Renal cortical epithelial cell (primary cell): ENCODE data around the gene CROCC. TPM values are rescaled to one million over a fixed set of nuclear protein-coding genes. Genes with fewer than 3 reads are reported as not detected.
"Not testable (repeated sequence)": the region's sequence is repeated elsewhere in the genome, so short reads cannot be mapped to it uniquely, and the experiment has no call there.

Source experiments
- DNase-seq: peaks from one replicate; pipeline ENCODE4 v3.0.0-alpha.2; 2011; ENCODE audit warnings: low read depth
- total RNA-seq: library from RNA; depleted of rRNA; stranded (reverse); fragments of >200 nt; gene quantifications from 2 replicates; pipeline ENCODE4 v1.2.3, GENCODE V29; 2014

The CROCC gene
- total RNA-seq, 1 donor from 2014 or later: 15.4 TPM

DNA sequence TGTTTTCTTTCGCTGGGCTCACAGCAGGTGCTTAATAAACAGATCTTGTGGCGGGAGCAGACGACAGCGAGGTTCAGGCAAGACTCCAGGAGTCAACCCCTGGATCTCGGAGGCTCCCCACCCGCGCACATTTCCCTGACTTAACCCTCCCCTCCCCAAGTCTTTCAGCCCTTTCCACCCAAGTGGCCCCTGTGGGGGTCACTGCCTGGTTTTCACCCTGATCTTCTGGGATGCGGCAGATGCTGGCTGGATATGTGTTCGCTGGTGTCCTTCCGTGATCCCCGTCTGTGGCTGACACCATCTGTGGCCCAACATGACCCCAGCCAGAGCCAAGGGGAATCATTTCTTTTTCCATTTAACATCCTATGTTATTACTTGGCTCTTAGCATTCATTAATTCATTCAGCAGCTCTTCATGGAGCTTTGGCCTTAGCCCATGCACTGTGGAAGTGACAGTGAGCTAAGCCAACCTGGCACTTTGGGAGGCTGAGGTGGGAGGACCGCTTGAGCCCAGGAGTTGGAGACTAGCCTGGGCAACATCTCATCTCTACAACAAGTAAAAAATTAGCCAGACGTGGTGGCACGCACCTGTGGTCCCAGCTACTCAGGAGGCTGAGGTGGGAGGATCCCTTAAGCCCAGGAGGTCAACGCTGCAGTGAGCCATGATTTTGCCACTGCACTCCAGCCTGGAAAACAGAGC is 6.7 kb upstream of the CROCC start:
- DNase-seq: not testable (repeated sequence)

- no peak for DNase-seq
These were observed 6.1 kb upstream of the CROCC start for GRCh38 chr1:16915627-16915973.

GRCh38 chr1:16916036-16916880 is 5.5 kb upstream of the CROCC start:
- DNase-seq: not testable (repeated sequence)

- DNase-seq: no peak
These were observed 3.4 kb upstream of the CROCC start for GRCh38 chr1:16918371-16918770.

DNA sequence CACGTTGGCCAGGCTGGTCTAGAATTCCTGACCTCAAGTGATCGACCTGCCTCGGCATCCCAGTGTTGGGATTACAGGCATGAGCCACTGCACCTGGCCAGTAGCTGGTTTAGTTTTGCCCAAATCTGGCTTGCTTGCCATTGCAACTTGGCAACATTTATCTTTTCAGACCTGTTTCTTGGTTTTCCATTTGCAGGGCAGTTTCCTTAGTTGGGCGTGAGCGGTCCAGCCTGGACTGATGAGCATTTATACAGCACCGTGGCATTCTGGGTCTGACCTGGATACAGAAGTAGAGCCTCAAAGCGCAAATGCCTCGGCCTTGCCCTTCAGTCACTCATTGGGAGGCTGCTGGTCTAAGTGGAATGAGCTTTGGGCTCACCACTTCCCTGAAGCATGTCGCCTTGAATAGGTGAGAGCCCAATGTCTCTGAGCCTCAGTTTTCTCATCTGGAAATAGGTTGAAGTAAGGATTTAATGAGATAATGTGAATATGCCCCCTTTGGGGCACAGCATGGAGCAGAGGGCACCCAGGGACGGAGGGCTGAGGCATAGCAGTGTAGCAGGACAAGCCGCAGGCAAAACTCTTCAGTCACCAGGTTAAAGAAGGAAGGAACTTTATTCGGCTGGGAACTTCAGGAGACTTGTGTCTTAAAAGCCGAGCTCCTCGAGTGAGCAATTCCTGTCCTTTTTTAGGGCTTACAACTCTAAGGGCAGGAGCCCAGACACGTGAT is 2.6 kb upstream of the CROCC start:
- DNase-seq: not testable (repeated sequence)

GRCh38 chr1:16920951-16921350 is 780 bp upstream of the CROCC start:
- DNase-seq: no peak

- no peak for DNase-seq
These were observed 735 bp downstream of the CROCC start for GRCh38 chr1:16922466-16922865.

GRCh38 chr1:16922885-16923431 is 1.2 kb downstream of the CROCC start:
- DNase-seq: no peak

- no peak for DNase-seq
These were observed 2.6 kb downstream of the CROCC start for GRCh38 chr1:16924216-16924918.

GRCh38 chr1:16924919-16925477 is 3.3 kb downstream of the CROCC start:
- DNase-seq: no peak

DNA sequence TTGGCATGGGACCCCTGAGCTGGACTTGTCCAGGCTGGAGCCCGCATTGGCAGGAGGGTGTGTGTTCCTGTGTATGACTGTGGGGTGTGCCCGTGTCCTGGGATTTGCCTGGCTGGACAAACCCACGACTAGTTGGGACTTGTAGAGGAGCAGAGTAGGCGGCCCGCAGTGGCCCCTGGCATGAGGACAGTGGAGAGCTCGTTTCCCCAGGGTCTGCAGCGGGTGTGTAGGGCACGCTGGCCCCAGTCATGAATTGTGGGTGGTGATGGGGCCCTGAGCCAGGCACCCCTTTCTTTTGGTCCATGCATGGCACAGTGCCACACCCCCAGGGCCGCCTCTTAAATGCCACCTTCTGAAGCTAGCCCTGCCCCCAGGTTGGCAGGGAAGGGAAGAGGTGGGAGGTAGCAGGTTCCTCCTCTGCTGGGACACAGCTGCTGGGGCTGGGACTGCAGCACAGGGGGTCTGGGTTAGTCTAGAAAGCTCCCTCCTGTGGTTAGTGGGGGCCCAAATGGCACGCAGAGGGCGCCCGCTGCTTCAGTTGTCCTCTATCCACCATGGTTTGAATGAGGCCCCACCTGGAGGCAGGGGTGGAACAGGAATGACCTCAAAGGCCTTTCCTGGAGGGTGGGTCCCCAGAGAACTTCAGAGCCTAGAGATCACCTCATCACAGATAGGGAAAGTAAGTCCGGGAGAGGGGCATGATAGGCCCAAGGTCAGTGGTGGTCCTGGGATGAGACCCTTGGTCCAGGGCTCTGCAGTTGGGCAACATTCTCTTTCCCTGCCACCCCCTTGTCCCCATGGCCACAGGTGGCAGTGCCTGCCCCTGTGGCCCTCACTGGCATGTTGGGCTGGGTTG is 4.1 kb downstream of the CROCC start:
- DNase-seq: no peak

DNA sequence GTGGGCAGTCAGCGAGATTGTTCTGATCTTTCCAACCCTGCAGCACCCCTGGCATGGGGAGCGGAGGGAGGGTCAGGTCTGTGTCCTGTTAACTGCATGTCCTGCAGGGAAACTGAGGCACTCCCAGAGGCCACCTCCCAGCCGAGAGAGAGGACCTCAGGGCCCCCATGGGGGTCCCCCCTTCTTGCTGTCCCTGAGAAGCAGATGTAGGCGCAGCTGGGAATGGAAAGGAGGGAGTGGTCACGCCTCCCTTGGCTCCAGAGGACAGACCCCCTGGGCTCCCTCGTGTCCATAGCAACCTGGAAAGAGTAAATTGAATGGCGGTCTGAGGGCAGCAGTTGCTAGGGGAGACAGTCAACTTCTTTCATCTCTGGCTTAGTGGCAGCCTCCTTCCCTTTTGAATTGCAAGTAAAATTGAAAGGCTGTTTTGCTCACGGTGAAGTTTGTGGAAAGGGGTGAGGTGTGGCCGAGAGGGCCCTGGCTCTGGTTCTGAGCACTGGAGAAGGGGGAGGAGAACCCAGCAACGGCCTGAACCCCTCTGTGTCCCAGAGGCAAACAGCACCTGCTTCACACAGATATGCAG is 4.9 kb downstream of the CROCC start:
- no peak for DNase-seq

GRCh38 chr1:16927256-16927655 is 5.5 kb downstream of the CROCC start:
- DNase-seq: no peak

- DNase-seq: no peak
These were observed 6.2 kb downstream of the CROCC start for GRCh38 chr1:16927711-16928485.

- not testable (repeated sequence) for DNase-seq
These were observed 7.7 kb downstream of the CROCC start for GRCh38 chr1:16929146-16930041.

DNA sequence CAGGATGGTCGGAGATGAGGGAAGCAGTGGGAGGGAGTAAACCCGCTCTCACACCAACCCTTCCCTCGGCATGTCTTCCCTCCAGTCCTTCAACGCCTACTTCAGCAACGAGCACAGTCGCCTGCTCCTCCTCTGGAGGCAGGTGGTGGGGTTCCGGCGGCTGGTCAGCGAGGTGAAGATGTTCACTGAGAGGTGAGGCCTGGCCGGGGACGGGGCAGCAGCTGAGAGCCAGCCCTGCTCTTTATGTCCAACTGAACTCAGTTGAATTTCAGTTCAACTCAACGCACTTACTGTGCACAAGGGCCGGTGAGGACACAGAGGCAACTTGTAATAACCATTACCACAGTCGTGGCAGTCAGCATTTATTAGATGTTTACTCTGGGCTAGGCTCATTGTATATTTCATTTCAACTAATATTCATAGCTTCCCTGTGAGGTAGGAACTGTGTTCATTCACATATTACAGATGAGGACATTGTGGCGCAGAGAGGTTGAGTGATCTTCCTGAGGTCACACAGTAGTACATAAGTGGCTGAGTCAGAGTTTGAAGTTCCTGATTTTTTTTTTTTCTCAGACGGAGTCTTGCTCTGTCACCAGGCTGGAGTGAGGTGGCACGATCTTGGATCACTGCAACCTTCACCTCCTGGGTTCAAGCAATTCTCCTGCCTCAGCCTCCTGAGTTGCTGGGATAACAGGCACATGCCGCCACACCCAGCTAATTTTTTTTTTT is 9.6 kb downstream of the CROCC start:
- not testable (repeated sequence) for DNase-seq

- DNase-seq: not testable (repeated sequence)
These were observed 12.2 kb downstream of the CROCC start for GRCh38 chr1:16933945-16934344.
